ENCODE results near the gene DAB1. TPM values are rescaled to one million over a fixed set of nuclear protein-coding genes. Genes with fewer than 3 reads are reported as not detected.

Gene DAB1
- total RNA-seq, 1 experiment from 2014 or later = not detected

- no peak for DNase-seq (ENCODE audit: low read depth)
These were observed 259.3 kb downstream of the DAB1 start for GRCh38 chr1:57164584-57164983.

GRCh38 chr1:57163789-57164188, 260.1 kb downstream of the DAB1 start:
- no peak for DNase-seq (ENCODE audit: low read depth)

GRCh38 chr1:57163325-57163724, 260.5 kb downstream of the DAB1 start:
- DNase-seq (ENCODE audit: low read depth) = no peak

GRCh38 chr1:57162607-57163261, 261.1 kb downstream of the DAB1 start:
- DNase-seq (ENCODE audit: low read depth) = no peak

GRCh38 chr1:57160594-57160993, 263.3 kb downstream of the DAB1 start:
- DNase-seq (ENCODE audit: low read depth) = no peak

DNA sequence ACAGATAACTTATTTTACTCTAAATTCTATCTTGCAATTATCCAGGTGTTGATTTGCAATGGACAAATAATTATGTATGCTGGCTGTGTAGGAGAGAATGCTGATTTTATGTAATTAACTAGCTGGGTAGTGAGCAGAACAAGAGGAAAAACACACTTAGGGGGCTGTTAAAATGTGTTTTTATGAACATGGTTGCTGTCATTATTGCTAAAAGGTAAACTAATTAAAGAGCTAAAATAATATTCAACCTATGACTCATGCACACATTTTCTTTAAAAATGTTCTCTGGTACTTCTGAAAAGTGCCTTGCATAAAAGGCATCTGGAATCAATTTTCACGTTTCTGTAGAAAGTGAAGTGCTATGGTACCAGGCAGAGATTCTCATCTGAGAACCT, 265.3 kb downstream of the DAB1 start:
- no peak for DNase-seq (ENCODE audit: low read depth)

GRCh38 chr1:57157818-57158603, 265.8 kb downstream of the DAB1 start:
- no peak for DNase-seq (ENCODE audit: low read depth)

GRCh38 chr1:57156907-57157306, 267.0 kb downstream of the DAB1 start:
- DNase-seq (ENCODE audit: low read depth) = no peak

GRCh38 chr1:57146100-57146499, 277.8 kb downstream of the DAB1 start:
- DNase-seq (ENCODE audit: low read depth) = no peak

DNA sequence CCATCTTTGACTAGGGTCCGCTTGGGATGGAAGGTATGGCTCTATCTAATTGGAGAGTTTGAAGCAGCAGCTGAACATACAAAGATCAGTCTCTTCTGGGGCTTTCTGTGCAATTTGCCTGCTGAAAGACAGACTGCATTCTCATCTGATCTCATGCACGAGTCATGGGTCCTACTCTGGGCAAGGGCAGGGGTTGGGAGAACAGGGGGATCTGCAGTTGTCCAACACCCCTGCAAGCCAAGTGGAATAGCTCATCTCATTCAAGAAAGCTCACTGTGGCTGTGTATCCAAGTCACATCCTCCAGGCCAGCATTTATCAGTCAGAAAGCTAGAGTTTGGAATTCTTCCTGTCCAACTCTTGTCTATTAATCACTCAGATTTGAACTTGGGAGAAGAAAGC, 280.9 kb downstream of the DAB1 start:
- DNase-seq (ENCODE audit: low read depth) = no peak

- DNase-seq (ENCODE audit: low read depth) = no peak
These were observed 281.7 kb downstream of the DAB1 start for GRCh38 chr1:57142169-57142568.

GRCh38 chr1:57138432-57139078, 285.3 kb downstream of the DAB1 start:
- DNase-seq (ENCODE audit: low read depth) = no peak

DNA sequence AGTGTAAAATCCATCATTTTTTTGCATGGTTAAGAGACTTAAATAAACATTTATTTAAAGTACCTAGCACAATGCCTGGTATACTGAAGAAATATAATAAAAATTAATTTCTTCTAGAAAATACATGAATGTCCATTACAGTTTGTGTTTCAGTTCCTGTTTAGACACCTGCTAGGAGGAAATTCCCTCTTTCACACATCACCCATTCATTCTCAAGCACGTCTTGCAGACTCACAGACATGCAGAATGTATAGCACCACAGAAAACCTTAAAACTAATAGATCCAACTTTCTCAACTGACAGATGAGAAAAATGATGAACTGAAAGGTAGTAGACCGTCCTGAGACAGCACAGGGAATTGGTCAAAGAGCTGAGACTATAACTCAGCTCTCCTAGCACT, 285.9 kb downstream of the DAB1 start:
- DNase-seq (ENCODE audit: low read depth) = no peak

DNA sequence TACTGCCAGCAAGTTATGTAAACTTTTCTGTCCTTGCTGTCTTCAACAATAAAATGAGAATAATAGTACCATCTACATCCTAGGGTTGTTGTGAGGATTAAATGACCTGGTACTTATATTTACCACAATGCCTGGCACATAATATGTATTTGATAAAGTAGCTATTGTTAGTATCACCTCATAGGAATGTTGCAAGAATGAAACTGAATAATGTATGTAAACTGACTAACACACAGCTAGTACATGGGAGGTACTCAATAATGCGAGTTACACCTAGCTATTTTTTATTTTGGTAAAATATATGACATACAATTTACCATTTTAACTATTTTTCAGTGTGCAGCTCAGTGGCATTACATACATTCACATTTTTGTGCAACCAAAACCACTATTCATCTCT, 289.1 kb downstream of the DAB1 start:
- no peak for DNase-seq (ENCODE audit: low read depth)

GRCh38 chr1:57133686-57134085, 290.2 kb downstream of the DAB1 start:
- no peak for DNase-seq (ENCODE audit: low read depth)

DNA sequence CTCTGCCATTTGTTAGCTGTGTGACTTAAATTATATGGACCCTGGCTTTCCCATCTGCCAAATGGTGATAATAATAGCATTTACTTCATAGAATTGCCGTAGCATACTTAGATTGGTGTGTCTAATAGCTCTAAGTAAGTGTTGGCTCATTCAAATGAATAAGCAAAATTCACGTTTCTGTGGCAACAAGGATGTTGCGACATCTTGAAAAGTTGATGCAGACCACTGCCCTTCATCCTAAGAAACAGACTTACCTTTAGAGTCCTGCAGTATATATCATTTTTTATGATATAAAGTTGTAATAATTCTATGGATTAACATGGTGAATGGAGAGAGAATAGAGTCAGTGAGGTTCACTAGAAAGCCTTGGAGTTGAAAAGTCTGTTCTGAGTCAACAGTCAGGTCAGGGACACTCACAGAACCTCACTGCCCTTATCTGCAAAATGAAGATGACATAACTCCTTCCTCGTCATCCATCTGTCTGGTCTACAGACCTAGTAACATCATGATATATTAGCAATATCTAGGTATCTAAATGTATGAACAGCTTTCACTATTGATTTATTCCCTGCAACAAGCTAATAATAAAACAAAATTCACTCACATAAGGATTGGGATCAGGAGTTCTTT, 290.8 kb downstream of the DAB1 start:
- peak; percentile 11 for DNase-seq (ENCODE audit: low read depth)

- DNase-seq (ENCODE audit: low read depth) = peak; percentile 8
These were observed 292.0 kb downstream of the DAB1 start for GRCh38 chr1:57131701-57132394.

GRCh38 chr1:57131257-57131656, 292.6 kb downstream of the DAB1 start:
- no peak for DNase-seq (ENCODE audit: low read depth)

- no peak for DNase-seq (ENCODE audit: low read depth)
These were observed 294.0 kb downstream of the DAB1 start for GRCh38 chr1:57129865-57130264.

- DNase-seq (ENCODE audit: low read depth) = no peak
These were observed 295.9 kb downstream of the DAB1 start for GRCh38 chr1:57127976-57128375.

DNA sequence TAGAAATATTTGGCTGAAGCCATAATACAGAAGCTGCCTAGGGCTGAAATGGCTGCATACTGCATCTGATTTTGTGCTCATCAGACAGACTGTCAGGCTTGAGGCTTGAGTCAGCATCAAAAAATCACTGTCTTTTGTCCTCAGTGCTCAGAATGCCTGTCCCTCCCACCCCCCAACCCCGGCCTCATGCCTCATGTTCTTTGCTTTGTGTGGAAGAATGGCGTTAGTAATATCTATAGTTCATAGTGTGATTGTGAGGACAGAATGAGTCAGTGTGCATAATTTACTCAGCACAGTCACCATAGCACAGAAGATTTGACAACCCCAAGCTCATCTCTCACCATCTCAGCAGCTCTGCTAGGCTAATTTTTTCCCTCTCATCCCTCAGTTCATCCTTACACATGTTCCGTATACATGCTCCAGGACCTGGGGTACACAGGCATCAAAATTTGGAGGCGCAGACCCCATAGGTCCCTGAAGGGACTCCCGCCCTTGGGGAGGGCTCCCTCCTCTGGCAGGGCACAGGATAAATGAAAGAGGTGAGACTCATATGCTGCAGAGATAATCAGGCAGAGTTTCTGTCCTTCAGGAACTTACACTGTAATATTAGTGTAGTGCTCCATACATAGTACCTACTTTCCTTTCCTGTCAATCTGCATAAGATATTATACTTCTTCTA, 299.0 kb downstream of the DAB1 start:
- peak; percentile 36 for DNase-seq (ENCODE audit: low read depth)

Data from Daoy (cell line).